Measurements from ENCODE around the gene LIMCH1. TPM values are rescaled to one million over a fixed set of nuclear protein-coding genes. Genes with fewer than 3 reads are reported as not detected.

LIMCH1 gene
- total RNA-seq, 1 donor from 2014 or later, result 9.8 TPM

DNA sequence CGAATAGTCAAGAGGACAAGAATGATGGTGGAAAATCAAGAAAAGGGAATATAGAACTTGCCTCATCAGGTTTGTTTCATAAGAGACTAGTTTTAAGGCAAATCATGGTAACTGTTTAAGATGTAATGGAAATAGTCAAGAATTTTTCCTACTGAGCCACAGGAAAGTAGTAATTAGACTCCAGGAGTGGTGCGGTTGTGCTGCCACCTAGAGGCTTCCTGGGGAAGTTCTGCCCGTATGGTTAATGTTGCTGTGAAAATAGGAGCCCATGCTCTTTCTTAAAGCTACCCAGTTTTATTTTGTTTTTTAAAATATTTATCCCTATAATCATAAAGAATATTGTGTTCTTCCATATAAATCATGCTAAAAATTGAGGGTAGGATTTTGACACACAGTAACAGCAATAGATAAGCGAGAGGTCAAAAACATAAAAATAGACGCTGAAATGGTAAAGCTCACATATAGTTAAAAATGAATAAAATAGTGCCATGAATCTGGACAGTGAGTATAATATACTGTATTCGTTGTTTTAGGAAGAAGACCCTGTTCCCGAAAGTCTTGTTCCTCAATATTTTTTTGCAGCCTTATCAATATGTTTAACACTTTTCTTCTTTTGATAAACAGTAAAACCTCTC is 123.6 kb downstream of the LIMCH1 start:
- no peak overlapping the region for H3K27ac Mint-ChIP-seq

DNA sequence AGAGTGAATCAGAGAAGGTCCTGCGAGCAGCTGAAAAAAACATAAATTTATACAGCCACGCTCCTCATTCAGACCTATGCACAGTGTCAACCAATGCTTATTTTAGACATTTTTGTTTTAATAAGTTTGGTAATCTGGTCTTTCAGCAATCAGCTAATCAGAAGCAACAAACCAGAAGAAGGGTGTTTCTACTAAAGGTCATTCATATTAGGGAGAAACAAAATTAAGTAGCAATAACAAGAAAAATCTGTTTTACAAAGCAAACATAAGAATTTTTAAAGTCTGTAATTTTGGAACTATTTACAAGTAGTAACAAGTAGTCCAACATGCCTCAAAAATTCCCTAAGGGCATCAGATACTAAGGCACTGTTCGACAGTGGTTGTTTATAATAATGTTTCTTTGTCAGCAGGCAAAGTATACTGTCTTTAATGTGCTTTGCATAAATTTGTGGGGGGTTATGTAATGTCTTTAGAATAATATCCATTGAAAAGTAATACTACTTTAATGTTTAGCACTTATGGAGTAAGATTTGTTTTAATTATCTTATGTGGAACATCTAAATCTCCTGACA is 127.8 kb downstream of the LIMCH1 start:
- no peak overlapping the region for H3K27ac Mint-ChIP-seq
- no peaks in the 10 kb centered on the region for H3K9me3 ChIP-seq (ENCODE audit: low read depth)

More for the DNA sequence above, 123.6 kb downstream of the LIMCH1 start:
- Mint-ChIP-seq H3K36me3 (no peaks in the 10 kb centered on the region), H3K4me3 (no peak overlapping the region), H3K9me3 (no peaks in the 10 kb centered on the region), H3K4me1 (no peaks in the 10 kb centered on the region), H3K27me3 (ENCODE audit: insufficient read depth, low read depth) (peaks cover 4% of the 10 kb centered on the region)
- H3K4me2 ChIP-seq, result no peak overlapping the region
- peak; percentile 58 for DNase-seq (ENCODE audit: low spot score)
- H3F3A ChIP-seq (ENCODE audit: low read depth), result no peaks in the 10 kb centered on the region
- no peaks in the 10 kb centered on the region for H4K20me1 ChIP-seq (ENCODE audit: low read depth)
- no peaks in the 10 kb centered on the region for H3K9me3 ChIP-seq (ENCODE audit: low read depth)
- H3K9ac ChIP-seq, result no peak overlapping the region
- no peak overlapping the region for H3K27ac ChIP-seq
- no peak for TF ChIP-seq EZH2 (IDR thresholded peaks at IDR 0.05)
- TF ChIP-seq, protein P1, sequence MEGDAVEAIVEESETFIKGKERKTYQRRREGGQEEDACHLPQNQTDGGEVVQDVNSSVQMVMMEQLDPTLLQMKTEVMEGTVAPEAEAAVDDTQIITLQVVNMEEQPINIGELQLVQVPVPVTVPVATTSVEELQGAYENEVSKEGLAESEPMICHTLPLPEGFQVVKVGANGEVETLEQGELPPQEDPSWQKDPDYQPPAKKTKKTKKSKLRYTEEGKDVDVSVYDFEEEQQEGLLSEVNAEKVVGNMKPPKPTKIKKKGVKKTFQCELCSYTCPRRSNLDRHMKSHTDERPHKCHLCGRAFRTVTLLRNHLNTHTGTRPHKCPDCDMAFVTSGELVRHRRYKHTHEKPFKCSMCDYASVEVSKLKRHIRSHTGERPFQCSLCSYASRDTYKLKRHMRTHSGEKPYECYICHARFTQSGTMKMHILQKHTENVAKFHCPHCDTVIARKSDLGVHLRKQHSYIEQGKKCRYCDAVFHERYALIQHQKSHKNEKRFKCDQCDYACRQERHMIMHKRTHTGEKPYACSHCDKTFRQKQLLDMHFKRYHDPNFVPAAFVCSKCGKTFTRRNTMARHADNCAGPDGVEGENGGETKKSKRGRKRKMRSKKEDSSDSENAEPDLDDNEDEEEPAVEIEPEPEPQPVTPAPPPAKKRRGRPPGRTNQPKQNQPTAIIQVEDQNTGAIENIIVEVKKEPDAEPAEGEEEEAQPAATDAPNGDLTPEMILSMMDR (IDR thresholded peaks at IDR 0.05), result peak; percentile 97
- no peaks in the 10 kb centered on the region for H3K36me3 ChIP-seq
- H3K4me1 ChIP-seq, result no peaks in the 10 kb centered on the region
- no peak overlapping the region for H2AFZ ChIP-seq (replicated peaks)
- H3K27me3 ChIP-seq, result no peaks in the 10 kb centered on the region
- H3K79me2 ChIP-seq (ENCODE audit: low read depth), result no peaks in the 10 kb centered on the region
- H3K4me3 ChIP-seq, result no peak overlapping the region

DNA sequence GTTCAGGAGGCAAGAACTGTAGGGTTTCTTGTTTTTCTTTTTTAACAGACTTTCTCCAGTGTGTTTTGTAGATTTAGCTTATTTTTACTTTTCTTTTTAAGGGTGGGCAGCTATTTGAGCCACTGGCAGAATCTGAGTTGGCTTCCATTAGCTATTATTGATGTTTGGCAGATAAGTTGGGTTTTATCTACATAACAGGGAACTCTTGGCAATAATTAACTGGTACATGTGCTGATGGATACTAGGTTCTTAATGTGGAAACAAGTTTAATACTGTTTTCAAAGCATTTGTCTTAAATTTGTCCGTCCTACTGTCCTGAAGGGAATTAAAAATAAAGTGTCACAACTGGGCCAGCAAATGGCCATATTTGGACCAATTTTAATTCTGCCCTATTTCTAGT is 130.1 kb downstream of the LIMCH1 start:
- no peak overlapping the region for H3K4me2 ChIP-seq
- no peaks in the 10 kb centered on the region for H3K36me3 ChIP-seq
- Mint-ChIP-seq H3K27ac (no peak overlapping the region), H3K9me3 (no peaks in the 10 kb centered on the region), H3K4me1 (no peaks in the 10 kb centered on the region), H3K27me3 (ENCODE audit: insufficient read depth, low read depth) (peaks cover 2% of the 10 kb centered on the region), H3K36me3 (no peaks in the 10 kb centered on the region), H3K4me3 (no peak overlapping the region)
- H3K9ac ChIP-seq, result no peak overlapping the region
- TF ChIP-seq EZH2 (IDR thresholded peaks at IDR 0.05), result no peak
- TF ChIP-seq, protein P1 (IDR thresholded peaks at IDR 0.05), result no peak
- no peak for TF ChIP-seq EZH2phosphoT487 (IDR thresholded peaks at IDR 0.05)
- no peak overlapping the region for H2AFZ ChIP-seq (replicated peaks)
- no peak for DNase-seq (ENCODE audit: low spot score)
- no peaks in the 10 kb centered on the region for H3K79me2 ChIP-seq (ENCODE audit: low read depth)
- H3F3A ChIP-seq (ENCODE audit: low read depth), result no peaks in the 10 kb centered on the region
- no peak overlapping the region for H3K4me3 ChIP-seq
- no peaks in the 10 kb centered on the region for H3K27me3 ChIP-seq
- no peaks in the 10 kb centered on the region for H4K20me1 ChIP-seq (ENCODE audit: low read depth)
- H3K27ac ChIP-seq, result no peak overlapping the region
- no peaks in the 10 kb centered on the region for H3K4me1 ChIP-seq
- no peaks in the 10 kb centered on the region for H3K9me3 ChIP-seq (ENCODE audit: low read depth)

More for the DNA sequence above, 127.8 kb downstream of the LIMCH1 start:
- Histone ChIP-seq H3K9ac (no peak overlapping the region), H3K27me3 (no peaks in the 10 kb centered on the region), H3F3A (ENCODE audit: low read depth) (no peaks in the 10 kb centered on the region), H3K79me2 (ENCODE audit: low read depth) (no peaks in the 10 kb centered on the region), H4K20me1 (ENCODE audit: low read depth) (no peaks in the 10 kb centered on the region), H3K4me3 (no peak overlapping the region), H2AFZ (replicated peaks) (no peak overlapping the region), H3K27ac (no peak overlapping the region), H3K4me1 (no peaks in the 10 kb centered on the region), H3K4me2 (no peak overlapping the region), H3K36me3 (no peaks in the 10 kb centered on the region)
- no peaks in the 10 kb centered on the region for H3K4me1 Mint-ChIP-seq
- TF ChIP-seq EZH2phosphoT487 (IDR thresholded peaks at IDR 0.05) (no peak), EZH2 (IDR thresholded peaks at IDR 0.05) (no peak)
- TF ChIP-seq, protein P1 (IDR thresholded peaks at IDR 0.05), result no peak
- peaks cover 2% of the 10 kb centered on the region for H3K27me3 Mint-ChIP-seq (ENCODE audit: insufficient read depth, low read depth)
- no peaks in the 10 kb centered on the region for H3K9me3 Mint-ChIP-seq
- no peaks in the 10 kb centered on the region for H3K36me3 Mint-ChIP-seq
- H3K4me3 Mint-ChIP-seq, result no peak overlapping the region
- DNase-seq (ENCODE audit: low spot score), result no peak
